HepG2 (cell line): Measurements from ENCODE around the gene EPHA2. TPM values are rescaled to one million over a fixed set of nuclear protein-coding genes. Genes with fewer than 3 reads are reported as not detected.

Experiments used
- BRD4 ChIP-seq: sonication (generic); formaldehyde crosslinking; IDR thresholded peaks from 2 replicates; pipeline ENCODE4 v1.4.0; 2020; ENCODE audit warnings: missing genetic modification reagents
- FOXA3 ChIP-seq: IDR thresholded peaks from 2 replicates; pipeline ENCODE4 v1.6.1; 2016; ENCODE audit warnings: missing genetic modification reagents, missing compliant biosample characterization
- polyA plus RNA-seq, 8 experiments: library from polyadenylated mRNA; depleted of rRNA in 3 of 8; stranded (reverse) in 7 of 8; unstranded in 1 of 8; fragments of >200 nt; fragmentation: Illumina TruSeq in 4 of 8; extraction: Trizol in 4 of 8; gene quantifications; 2 replicates each; pipeline versions ENCODE4 v1.2.1 to v1.2.3, GENCODE V29; 2011 to 2016; ENCODE audit warnings: low read depth in 4 of 8, missing spikeins in 1 of 8, mixed read lengths in 1 of 8; ENCODE audit not compliant: insufficient read depth in 1 of 8
- total RNA-seq, 5 experiments: library from RNA; depleted of rRNA; stranded (reverse); fragments of >200 nt; fragmentation: Illumina TruSeq; extraction: Trizol; gene quantifications; 2 replicates each; pipeline ENCODE4 v1.2.3, GENCODE V29; 2016; ENCODE audit warnings: low read depth in 1 of 5
- TF ChIP-seq, protein P1 (sequence below), 2 experiments: fragments of 450-650 bp in 1 of 2; sonication (generic) in 1 of 2; formaldehyde crosslinking in 1 of 2; IDR thresholded peaks; 2 replicates each; pipeline versions ENCODE4 v1.6.1 to v1.8.0; 2016 to 2022; ENCODE audit warnings: antibody characterized with exemption in 1 of 2, mild to moderate bottlenecking in 1 of 2, missing genetic modification reagents in 1 of 2
- TF ChIP-seq, protein P2 (sequence below): sonication (generic); formaldehyde crosslinking; IDR thresholded peaks from 2 replicates; pipeline ENCODE4 v1.8.1; 2023; ENCODE audit warnings: missing genetic modification reagents, mild to moderate bottlenecking, borderline replicate concordance

Gene EPHA2
- total and polyA plus RNA-seq, 2 of the 13 experiments (the other 11 are each of a cell fraction or from before 2014, with no cell fraction given) = 33.6 to 53.6 TPM

DNA sequence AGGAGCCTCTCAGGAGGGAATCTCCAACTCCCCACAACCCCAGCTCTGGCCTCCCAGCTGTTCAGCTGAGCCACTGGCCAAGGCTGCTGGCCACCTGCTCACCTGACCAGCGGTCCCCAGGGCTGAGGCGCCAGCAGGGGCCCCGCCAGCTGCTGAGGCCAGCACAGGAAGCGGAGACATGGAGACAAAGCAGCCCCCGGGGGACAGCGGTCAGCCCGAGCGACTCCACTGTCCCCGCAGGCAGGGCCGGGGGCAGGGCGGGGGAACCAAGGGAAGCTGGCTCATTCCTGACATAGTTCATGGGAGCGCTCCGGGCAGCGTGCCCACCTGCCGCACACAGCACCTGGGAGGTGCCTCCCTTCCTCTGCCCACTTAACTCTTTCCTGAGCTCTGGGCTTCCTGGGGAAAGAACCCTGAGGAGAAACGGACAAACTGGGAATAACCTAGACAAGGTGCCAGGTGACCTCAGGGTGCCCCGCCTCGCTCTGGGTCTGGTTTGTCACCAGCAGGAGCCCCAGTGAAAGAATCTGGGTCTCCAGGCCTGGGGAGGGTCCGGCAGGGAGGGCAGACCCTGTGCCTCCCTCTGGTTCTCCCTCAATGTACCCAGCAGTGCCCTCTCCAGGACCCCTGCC, 10.7 kb downstream of the EPHA2 start (continued):
- TF ChIP-seq, protein P1, sequence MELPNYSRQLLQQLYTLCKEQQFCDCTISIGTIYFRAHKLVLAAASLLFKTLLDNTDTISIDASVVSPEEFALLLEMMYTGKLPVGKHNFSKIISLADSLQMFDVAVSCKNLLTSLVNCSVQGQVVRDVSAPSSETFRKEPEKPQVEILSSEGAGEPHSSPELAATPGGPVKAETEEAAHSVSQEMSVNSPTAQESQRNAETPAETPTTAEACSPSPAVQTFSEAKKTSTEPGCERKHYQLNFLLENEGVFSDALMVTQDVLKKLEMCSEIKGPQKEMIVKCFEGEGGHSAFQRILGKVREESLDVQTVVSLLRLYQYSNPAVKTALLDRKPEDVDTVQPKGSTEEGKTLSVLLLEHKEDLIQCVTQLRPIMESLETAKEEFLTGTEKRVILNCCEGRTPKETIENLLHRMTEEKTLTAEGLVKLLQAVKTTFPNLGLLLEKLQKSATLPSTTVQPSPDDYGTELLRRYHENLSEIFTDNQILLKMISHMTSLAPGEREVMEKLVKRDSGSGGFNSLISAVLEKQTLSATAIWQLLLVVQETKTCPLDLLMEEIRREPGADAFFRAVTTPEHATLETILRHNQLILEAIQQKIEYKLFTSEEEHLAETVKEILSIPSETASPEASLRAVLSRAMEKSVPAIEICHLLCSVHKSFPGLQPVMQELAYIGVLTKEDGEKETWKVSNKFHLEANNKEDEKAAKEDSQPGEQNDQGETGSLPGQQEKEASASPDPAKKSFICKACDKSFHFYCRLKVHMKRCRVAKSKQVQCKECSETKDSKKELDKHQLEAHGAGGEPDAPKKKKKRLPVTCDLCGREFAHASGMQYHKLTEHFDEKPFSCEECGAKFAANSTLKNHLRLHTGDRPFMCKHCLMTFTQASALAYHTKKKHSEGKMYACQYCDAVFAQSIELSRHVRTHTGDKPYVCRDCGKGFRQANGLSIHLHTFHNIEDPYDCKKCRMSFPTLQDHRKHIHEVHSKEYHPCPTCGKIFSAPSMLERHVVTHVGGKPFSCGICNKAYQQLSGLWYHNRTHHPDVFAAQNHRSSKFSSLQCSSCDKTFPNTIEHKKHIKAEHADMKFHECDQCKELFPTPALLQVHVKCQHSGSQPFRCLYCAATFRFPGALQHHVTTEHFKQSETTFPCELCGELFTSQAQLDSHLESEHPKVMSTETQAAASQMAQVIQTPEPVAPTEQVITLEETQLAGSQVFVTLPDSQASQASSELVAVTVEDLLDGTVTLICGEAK (IDR thresholded peaks at IDR 0.05) = no peak
- TF ChIP-seq, protein P1 (CRISPR knock-in tag; IDR thresholded peaks at IDR 0.05) = peak; percentile 32; the same call in 1 of the 2 replicates
- TF ChIP-seq FOXA3 (CRISPR knock-in tag) (0 out of 2 replicates have a peak, but pooled peaks have one; percentile 7), BRD4 (CRISPR knock-in tag) (no peak)
- TF ChIP-seq, protein P2, sequence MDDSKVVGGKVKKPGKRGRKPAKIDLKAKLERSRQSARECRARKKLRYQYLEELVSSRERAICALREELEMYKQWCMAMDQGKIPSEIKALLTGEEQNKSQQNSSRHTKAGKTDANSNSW (CRISPR knock-in tag) = no peak
